CD4-positive, alpha-beta T cell treated with Interleukin-4 for 4 hours (primary cell): Measurements from ENCODE around the gene KRT85.
"Not testable (repeated sequence)": the region's sequence is repeated elsewhere in the genome, so short reads cannot be mapped to it uniquely, and the experiment has no call there.

Experiments used
- DNase-seq: peaks from one replicate; pipeline ENCODE4 v3.0.0-alpha.2; 2020

KRT85 gene

GRCh38 chr12:52366738-52367485, at the start of gene KRT85:
TSS of gene KRT85 (minus strand) at chr12:52367481. CDS start at chr12:52367405, 76 bp downstream.
- no peak for DNase-seq

- DNase-seq: no peak
Observed at GRCh38 chr12:52416795-52417194, 49.5 kb upstream of the KRT85 start.

- DNase-seq: no peak
Observed at GRCh38 chr12:52415870-52416750, 48.8 kb upstream of the KRT85 start.

DNA sequence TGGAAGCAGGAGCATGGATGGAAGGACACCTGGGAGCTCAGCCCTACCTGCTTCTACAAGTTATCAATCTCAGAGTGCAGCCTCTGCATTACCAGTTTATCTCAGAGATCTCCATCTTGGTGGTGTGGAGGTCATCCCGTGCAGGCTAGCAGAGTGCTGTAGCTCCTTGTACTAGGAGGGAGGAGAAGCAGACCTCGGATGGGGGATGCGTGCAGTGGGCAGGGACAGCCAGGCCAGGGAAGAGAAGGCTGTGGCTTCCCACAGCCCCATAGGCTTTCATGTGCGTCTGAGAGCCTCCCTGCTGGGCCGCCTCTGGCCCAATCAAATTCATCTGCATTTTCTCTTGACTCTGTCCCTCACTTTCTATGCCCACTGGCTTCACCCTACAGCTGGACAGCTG, 47.7 kb upstream of the KRT85 start:
- DNase-seq: no peak

DNA sequence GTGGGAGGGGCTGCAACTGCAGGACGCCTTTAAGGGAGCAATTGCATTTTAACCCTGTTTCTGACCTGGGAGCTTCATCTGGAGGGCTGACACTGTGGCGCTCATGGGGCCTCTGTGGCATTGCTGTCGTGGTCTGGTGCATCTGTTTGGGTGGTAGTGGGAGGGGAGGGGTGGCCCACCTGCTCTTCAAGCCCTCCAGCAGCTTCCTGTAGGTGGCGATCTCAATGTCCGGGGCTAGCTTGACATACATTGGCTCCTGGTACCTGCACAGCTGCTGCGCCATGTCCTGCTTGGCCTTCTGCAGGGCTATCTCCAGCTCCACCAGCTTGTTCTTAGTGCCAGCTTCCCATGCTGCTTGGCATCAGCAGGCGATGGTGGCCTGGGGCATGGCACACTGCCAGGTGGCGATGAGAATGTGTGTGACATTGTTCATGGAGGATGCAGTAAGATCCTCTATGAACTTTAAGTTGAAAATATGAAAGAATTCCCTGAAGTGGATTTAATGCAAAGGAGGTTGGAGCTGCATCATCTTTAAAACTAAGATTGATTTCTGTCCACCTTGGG, 46.6 kb upstream of the KRT85 start:
- no peak for DNase-seq

GRCh38 chr12:52413202-52413601, 45.9 kb upstream of the KRT85 start:
- DNase-seq: no peak

GRCh38 chr12:52411815-52412214, 44.5 kb upstream of the KRT85 start:
- no peak for DNase-seq

- DNase-seq: not testable (repeated sequence)
Observed at GRCh38 chr12:52410589-52411248, 43.4 kb upstream of the KRT85 start.

DNA sequence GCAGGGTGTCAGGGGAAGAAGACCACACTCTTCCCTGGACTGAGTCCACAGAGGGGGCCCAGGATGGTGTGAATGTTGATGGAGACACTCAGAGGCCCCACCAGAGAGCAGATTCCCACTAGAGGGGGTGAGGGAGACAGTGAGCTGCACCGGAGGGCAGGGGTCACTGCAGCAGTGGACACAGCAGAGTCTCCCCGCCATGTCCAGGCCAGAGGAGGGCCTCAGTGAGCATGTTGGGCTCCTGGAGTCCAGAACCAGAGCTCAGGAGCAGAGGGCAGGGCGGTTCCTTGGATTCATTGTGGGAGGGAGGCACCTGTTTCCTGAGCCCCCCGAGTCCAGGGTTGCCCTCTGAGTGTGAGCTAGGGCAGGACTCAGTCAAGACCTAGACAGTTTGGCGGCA, 40.6 kb upstream of the KRT85 start:
- no peak for DNase-seq

GRCh38 chr12:52405922-52406385, 38.7 kb upstream of the KRT85 start, which contains the start of gene KRT82:
TSS of gene KRT82 (minus strand) at chr12:52406335. CDS start at chr12:52406277, 58 bp downstream.
- no peak for DNase-seq

DNA sequence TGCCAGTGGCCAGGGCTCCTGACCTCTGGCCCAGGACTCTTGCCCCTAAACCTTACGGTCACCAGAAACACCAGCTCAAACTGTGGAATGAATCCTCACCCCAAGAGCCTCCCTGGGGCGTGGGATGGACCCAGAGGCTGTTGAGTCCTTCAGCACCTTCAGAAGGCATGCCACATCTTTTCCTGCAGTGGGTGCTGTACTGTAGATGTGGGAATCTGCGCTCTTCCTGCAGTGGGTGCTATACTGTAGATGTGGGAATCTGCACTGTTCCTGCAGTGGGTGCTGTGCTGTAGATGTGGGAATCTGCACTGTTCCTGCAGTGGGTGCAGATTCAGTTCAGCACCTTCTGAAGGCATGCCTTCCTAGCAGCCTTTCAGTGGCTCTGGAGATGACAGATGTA, 37.7 kb upstream of the KRT85 start:
- DNase-seq: no peak

DNA sequence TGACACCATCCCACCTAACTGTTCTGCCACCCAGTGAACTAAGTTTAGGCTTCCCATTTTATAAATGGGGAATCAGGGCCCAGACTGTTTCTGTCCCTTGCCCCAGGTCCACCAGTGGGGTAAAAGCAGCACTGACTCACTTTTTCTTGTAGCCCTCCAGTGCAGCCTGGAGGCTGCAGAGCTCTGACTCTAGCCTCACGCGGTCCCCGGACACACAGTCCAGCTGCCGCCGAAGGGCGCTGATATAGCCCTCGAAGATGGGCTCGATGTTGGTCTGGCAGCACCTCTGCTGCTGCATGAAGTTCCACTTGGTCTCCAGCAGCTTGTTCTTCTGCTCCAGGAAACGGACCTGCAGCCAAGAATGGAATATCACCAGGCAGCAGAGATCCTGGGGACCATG, 36.3 kb upstream of the KRT85 start:
- no peak for DNase-seq

GRCh38 chr12:52402873-52403540, 35.7 kb upstream of the KRT85 start:
- DNase-seq: no peak

DNA sequence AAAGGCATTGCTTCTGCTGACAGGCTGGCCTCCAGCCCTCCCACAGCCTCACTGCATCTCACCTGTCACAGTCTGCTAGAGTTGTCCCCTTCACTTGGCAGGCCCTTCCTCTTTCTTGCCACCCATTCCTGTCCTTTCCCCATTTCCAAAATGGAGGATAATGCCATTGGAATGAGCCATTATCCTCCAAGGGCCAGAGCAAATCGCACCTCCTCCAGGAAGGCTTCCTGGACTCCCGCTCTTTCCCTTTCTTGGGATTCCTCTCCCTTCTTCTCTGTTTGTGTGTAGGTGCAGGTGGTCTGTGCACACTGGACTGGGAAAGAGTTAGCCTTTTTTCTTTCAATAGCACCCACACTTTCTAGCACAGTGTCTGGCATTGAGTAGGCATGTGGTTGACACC, 35.1 kb upstream of the KRT85 start:
- no peak for DNase-seq

DNA sequence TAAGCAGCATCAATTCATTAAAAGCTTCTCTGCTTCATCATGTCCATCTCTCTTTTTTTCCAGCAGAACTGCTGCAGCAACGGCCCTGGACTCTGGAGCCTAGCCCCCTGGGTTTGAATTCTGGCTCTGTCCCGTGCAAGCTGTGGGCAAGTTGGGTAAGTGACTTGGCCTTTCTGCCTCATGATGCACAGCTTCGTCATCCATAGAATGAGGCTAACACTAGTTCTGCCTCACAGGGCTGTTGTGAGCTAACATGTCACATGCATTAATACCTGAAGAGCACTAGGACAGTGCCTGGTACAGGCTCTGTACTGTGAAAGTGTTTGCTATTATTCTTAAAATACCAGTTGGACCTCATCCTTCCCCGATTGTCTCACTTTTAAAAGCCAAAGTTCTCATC, 34.6 kb upstream of the KRT85 start:
- DNase-seq: no peak

DNA sequence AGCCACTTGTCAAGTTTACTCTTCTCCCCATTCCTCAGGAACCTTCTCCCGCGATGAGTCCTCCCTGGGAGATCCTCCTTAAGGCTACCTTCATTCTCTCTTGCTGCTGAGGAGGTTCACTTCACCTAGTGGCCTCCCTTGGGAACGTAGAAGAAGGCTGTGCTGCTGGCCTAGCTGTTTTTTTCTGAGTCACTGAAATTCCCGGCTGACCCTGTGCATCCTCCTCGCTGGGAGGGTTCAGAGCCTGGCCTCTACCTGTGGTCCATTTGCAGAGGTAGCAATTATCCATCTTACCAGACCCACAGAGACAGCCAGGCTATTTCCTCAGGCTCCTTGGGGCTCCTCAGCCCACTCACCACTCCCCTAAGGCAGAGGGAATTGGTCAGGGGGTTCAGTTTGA, 34.2 kb upstream of the KRT85 start:
- no peak for DNase-seq

GRCh38 chr12:52400906-52401305, 33.6 kb upstream of the KRT85 start:
- no peak for DNase-seq

DNA sequence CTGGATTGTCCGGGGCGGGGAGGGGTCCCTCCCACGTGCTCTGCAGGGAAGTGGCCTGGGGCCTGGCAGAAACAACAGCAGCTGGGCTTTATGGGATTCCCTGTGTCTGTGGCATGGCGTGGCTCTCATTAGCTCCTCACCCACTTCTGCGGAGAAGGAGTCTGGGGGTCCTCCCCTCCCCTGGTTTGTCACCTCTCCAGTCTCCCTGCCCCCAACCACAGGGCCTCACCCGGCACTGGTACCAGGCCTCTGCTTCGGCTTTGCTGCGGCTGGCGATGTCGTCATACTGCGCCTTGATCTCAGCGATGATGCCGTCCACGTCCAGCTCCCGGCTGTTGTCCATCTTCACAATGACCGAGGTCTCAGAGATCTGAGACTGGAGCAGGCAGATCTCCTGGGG, 32.5 kb upstream of the KRT85 start:
- no peak for DNase-seq

- DNase-seq: no peak
Observed at GRCh38 chr12:52398176-52398575, 30.9 kb upstream of the KRT85 start.

DNA sequence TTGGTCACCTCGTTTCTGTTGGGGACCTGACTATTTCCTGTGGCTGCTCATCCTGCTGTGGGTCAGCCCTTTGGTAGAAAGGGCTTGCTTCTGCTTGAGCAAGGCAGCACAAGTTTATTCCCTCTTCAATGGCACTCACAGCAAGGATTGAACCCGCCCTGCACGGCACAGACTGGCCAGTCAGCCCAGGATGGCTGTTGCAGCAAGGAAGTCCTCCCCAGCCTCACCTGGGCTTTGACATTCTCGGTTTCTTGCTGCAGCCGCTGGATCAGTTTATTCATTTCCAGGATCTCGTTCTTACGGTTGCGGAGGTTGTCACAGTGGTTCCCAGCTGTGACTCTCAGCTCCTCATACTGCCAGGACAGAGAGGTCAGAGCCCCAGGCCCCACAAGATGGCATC, 29.4 kb upstream of the KRT85 start:
- DNase-seq: no peak

- DNase-seq: no peak
Observed at GRCh38 chr12:52395761-52396434, 28.6 kb upstream of the KRT85 start.

DNA sequence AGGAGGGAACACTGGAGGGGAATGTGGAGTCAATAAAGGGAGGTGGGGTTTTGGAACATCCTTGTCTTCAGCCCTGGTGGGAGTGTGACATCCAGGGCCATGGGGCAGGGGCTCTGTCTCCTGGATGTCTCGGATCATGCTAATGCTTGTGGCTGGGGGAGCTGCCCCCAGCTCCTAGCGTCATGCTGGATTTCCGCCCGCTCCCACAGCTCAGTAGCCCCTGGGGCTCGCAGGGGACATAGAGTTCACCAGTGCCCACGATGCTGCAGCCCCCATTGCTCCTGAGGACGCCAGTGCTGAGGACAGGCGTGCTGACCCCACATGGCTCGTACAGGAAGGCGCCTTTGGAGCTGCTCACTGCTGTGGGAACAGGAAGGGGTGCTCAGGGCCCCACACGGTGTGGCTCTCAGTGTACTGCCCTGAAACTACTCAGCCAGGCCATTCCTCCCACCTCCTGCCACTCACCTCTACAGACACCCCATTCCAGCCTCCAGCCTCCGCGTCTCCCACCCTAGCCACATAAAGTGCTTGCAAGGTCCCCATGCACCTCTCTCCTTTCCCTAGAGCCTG, 27.6 kb upstream of the KRT85 start:
- DNase-seq: no peak
